ENCODE results near the gene HHLA2.

HHLA2 gene

DNA sequence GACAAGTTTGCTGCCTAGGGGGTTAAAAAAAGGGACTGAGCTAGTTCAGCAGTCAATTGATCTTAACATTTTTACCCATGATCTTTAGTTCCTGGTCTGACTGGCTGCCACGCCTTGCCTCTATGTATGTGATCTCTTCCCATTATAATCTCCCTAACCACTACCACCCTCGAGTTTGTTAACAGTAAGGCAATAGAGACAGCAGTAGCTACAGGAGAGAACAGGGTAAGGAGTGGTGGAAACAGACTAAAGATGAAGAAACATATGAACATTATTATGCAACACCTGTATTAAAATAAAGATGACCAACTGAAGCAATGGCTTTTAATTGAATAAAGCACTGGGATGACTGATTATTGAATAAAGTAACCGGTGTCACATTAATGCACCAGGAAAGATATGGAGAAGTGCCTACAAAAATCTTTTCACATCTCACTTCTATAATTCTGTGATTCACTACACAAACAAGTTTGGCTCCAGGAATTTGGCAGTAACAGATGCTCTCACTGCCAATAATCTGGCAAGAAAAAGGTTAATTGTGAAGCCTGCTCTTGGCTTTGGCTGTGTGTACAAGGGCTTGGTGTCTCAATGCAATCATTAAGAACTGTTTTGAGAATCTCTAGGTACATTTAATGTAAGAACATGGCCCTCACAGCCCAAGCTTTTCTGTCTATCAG lies 95.7 kb downstream of the HHLA2 start:
- DNase-seq (ENCODE audit: low read depth), result no peak
- H3K4me3 ChIP-seq (ENCODE audit: low read length), result no peak overlapping the region
- TF ChIP-seq, protein P1, sequence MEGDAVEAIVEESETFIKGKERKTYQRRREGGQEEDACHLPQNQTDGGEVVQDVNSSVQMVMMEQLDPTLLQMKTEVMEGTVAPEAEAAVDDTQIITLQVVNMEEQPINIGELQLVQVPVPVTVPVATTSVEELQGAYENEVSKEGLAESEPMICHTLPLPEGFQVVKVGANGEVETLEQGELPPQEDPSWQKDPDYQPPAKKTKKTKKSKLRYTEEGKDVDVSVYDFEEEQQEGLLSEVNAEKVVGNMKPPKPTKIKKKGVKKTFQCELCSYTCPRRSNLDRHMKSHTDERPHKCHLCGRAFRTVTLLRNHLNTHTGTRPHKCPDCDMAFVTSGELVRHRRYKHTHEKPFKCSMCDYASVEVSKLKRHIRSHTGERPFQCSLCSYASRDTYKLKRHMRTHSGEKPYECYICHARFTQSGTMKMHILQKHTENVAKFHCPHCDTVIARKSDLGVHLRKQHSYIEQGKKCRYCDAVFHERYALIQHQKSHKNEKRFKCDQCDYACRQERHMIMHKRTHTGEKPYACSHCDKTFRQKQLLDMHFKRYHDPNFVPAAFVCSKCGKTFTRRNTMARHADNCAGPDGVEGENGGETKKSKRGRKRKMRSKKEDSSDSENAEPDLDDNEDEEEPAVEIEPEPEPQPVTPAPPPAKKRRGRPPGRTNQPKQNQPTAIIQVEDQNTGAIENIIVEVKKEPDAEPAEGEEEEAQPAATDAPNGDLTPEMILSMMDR (conservative IDR thresholded peaks at IDR 0.05; ENCODE audit: low read depth, low read length), result no peak

DNA sequence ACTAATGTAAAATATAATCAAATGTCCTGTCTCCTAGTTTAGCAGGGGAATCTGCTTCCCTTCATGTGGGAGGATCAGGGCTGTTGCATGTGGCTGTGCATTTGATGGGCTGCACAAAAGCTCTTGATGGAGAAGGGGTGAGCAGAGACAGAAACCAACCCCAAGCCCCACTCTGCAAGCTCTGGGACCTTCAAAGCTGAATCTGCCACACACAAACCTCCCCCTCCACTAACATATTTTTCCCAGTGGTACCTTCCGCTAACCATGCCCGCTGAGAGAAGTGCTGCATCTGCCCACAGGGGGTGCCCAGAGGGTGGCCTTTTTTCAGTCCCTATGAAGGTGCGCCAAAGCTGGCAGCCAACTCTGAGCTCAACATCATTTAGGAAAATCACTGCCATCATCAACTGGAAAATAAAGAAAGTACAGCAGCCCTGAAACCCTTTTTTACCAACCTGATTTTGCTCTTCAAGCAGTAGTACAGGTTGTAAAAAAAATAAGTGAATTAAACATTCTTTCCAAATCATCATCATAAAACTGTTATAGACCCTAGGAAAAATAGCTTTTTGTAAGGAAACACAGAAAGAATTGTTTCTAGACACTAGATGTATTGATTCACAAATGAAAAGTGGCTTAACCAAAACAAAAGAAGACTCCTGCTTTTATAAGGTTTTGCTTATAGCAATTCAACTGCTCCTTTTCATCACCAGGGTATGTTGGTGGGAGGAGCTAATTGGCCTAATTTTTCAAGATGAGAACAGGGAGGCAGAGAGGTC lies 97.0 kb downstream of the HHLA2 start:
- DNase-seq (ENCODE audit: low read depth), result no peak
- TF ChIP-seq, protein P1 (conservative IDR thresholded peaks at IDR 0.05; ENCODE audit: low read depth, low read length), result no peak
- H3K4me3 ChIP-seq (ENCODE audit: low read length), result no peak overlapping the region

DNA sequence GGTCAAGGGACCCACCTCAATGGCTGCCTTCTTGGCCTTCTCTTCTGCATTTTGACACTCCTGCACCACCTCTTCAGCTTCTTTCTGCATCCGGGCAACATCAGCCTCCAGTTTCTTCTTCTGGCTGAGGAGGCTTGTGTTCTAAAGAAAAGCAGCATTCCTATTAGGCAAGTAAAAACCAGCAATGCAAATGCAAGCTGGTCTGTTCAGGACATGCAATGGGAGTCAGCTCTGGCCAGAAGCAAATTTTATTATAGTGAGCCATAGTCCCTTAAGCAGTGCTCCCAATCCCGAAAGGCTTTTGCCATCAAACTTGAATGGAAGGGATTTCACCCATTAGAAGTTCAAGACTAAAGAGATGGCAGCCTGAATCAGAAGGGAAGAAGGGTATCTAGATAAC lies 97.7 kb downstream of the HHLA2 start:
- H3K4me3 ChIP-seq (ENCODE audit: low read length), result no peak overlapping the region
- no peak for DNase-seq (ENCODE audit: low read depth)
- TF ChIP-seq, protein P1 (conservative IDR thresholded peaks at IDR 0.05; ENCODE audit: low read depth, low read length), result no peak

DNA sequence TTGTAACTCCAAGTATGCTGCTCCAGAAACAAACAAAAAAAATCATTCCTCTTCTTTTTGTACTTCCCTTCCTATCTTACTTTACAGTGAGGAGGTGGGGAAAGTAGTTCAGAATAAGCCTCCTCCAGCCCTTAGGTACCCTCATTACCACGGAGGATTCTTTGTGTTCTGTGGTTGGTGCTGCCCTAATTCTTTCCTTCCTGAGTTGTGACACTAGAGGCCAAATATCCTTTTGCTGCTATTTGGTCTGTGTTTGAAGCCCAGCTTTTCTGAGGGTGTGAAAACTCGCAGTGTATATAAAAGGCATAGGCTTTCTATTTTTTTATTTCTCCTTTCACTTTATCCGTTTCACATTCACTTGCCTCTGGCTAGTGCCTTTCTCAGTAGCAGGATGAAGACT lies 98.2 kb downstream of the HHLA2 start:
- no peak overlapping the region for H3K4me3 ChIP-seq (ENCODE audit: low read length)
- DNase-seq (ENCODE audit: low read depth), result no peak
- TF ChIP-seq, protein P1 (conservative IDR thresholded peaks at IDR 0.05; ENCODE audit: low read depth, low read length), result no peak

DNA sequence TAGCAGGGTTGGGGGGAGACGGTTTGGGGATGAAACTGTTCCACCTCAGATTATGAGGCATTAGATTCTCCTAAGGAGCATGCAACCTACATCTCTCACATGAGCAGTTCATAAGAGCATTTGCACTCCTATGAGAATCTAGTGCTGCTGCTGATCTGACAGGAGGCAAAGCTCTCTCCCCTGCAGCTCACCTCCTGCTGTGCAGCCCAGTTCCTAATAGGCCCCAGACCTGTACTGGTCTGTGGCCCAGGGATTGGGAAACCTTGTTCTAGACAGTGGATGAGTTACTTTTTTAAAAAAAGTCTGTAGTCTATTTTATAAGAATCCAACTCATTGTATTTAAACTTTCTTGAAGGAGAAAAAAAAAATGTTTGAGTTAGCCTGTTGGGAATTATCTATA lies 100.0 kb downstream of the HHLA2 start:
- no peak overlapping the region for H3K4me3 ChIP-seq (ENCODE audit: low read length)

DNA sequence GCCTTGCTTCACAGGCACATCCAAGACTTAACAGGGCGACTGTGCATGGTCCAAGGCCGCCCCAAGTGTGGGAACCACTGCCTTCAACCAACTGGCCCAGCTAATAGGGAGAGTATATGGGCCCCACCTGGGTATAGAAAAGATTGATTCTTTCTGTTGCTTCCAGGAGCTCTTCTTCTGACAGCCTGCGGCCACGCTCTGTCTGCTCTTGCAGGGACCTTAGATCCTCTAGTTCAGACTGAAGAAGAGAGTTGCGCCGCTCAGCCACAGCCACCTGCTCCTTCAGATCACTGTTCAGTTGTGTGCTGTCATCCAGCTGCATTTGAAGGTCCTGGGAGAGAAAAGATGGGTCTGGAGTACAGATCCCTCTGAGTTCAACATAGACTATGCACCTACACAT lies 102.2 kb downstream of the HHLA2 start:
- TF ChIP-seq, protein P1 (conservative IDR thresholded peaks at IDR 0.05; ENCODE audit: low read depth, low read length), result no peak
- no peak for DNase-seq (ENCODE audit: low read depth)
- no peak overlapping the region for H3K4me3 ChIP-seq (ENCODE audit: low read length)

More for the DNA sequence above, 100.0 kb downstream of the HHLA2 start:
- DNase-seq (ENCODE audit: low read depth), result no peak
- TF ChIP-seq, protein P1 (conservative IDR thresholded peaks at IDR 0.05; ENCODE audit: low read depth, low read length), result no peak

DNA sequence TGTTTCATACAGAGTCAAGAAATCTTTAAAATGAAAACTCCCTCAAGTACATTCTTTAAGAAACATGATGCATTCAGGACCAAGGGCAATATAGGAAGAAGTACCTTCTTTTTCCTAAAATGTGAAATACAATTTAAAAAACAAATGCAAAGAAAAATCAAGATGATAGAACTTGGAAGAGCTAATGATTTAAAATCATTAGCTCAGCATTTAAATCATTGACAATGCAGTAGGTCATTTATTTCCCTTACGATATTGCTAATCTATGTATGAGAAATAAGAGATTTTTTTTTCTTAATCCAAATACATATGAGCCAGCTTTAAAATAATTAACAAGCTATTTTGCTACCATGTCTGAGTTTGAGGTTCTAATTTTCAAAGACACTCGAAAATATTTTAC lies 105.5 kb downstream of the HHLA2 start:
- TF ChIP-seq, protein P1 (conservative IDR thresholded peaks at IDR 0.05; ENCODE audit: low read depth, low read length), result no peak
- DNase-seq (ENCODE audit: low read depth), result no peak
- no peak overlapping the region for H3K4me3 ChIP-seq (ENCODE audit: low read length)

All from retinal pigment epithelial cell (primary cell).